PFSK-1 (cell line): ENCODE results near the gene PPP2R2C.

Experiments used
- FOXP2 ChIP-seq: optimal IDR thresholded peaks from 2 replicates; pipeline ENCODE3; 2011; ENCODE audit warnings: borderline replicate concordance, control low read depth, inconsistent platforms; ENCODE audit not compliant: insufficient read depth; ENCODE audit errors: extremely low read length, extremely low read depth
- POLR2AphosphoS5 ChIP-seq: IDR thresholded peaks from 2 replicates; pipeline ENCODE4 v1.6.1; 2012; ENCODE audit warnings: low read depth, mild to moderate bottlenecking, control low read depth, low read length, moderate library complexity
- REST ChIP-seq, 2 experiments: IDR thresholded peaks; 2 replicates each; pipeline versions ENCODE4 v1.6.1 to v1.8.0; 2011 to 2012; ENCODE audit warnings: low read depth in 2 of 2, low read length in 2 of 2, control low read depth in 1 of 2, inconsistent platforms in 1 of 2, mild to moderate bottlenecking in 1 of 2, moderate library complexity in 1 of 2; ENCODE audit not compliant: insufficient read depth in 1 of 2
- SIN3A ChIP-seq: IDR thresholded peaks from 2 replicates; pipeline ENCODE4 v1.6.1; 2012; ENCODE audit warnings: mild to moderate bottlenecking, low read length, moderate library complexity, borderline replicate concordance; ENCODE audit not compliant: insufficient read depth
- TAF1 ChIP-seq: IDR thresholded peaks from 2 replicates; pipeline ENCODE4 v1.6.1; 2012; ENCODE audit warnings: low read length, control low read depth, borderline replicate concordance; ENCODE audit not compliant: insufficient read depth

- no peak for TF ChIP-seq TAF1
- TF ChIP-seq SIN3A, result no peak
- no peak for TF ChIP-seq POLR2AphosphoS5
- TF ChIP-seq REST (IDR thresholded peaks at IDR 0.05; ENCODE audit: insufficient read depth in 1 of 2, low read depth in 2 of 2, low read length in 2 of 2), result no peak
- no peak for TF ChIP-seq FOXP2
These were observed 121.8 kb downstream of the PPP2R2C start for GRCh38 chr4:6350646-6351045.
